GM10266 (cell line): ENCODE measurements around the gene CCIN.

Experiments used
- DNase-seq: peaks from one replicate; pipeline ENCODE4 v3.0.0; 2012; ENCODE audit errors: extremely low spot score
- CTCF ChIP-seq: IDR thresholded peaks from 2 replicates; pipeline ENCODE4 v1.5.1; 2012; ENCODE audit warnings: mild to moderate bottlenecking, low read depth; ENCODE audit not compliant: control insufficient read depth, insufficient read depth; ENCODE audit errors: missing control alignments

CCIN gene

GRCh38 chr9:36217256-36217968 lies 48.2 kb downstream of the CCIN start:
- TF ChIP-seq CTCF = no peak
- no peak for DNase-seq

GRCh38 chr9:36218011-36218410 lies 48.8 kb downstream of the CCIN start:
- TF ChIP-seq CTCF = no peak
- no peak for DNase-seq

GRCh38 chr9:36218411-36218901 lies 49.3 kb downstream of the CCIN start:
- no peak for DNase-seq
- no peak for TF ChIP-seq CTCF
